NCI-H82 (cell line): ENCODE measurements around the gene CXorf66.
"Not testable (repeated sequence)": the region's sequence is repeated elsewhere in the genome, so short reads cannot be mapped to it uniquely, and the experiment has no call there.

Source experiments
- DNase-seq: peaks from one replicate; lab custom pipeline; 2025; lab: John Stamatoyannopoulos, UW

Gene CXorf66

DNA sequence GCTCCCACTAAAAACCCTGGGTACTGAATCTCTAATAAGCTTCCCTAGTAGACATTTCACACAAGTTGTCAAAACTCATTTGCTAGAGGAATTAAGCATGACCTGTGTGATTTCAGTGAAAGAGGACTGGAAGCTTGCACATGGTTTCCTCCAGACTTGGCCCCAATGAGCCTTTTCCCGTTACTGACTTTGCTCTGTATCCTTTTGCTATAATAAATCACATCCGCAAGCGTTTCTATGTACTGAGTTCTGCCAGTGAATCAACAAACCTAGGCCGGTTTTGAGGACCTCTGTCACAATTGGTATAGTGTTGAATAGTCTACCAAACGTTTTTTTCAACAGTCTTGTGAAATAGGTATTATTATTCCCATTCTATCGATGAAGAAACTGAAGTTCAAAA lies 40.6 kb downstream of the CXorf66 start:
- no peak for DNase-seq

DNA sequence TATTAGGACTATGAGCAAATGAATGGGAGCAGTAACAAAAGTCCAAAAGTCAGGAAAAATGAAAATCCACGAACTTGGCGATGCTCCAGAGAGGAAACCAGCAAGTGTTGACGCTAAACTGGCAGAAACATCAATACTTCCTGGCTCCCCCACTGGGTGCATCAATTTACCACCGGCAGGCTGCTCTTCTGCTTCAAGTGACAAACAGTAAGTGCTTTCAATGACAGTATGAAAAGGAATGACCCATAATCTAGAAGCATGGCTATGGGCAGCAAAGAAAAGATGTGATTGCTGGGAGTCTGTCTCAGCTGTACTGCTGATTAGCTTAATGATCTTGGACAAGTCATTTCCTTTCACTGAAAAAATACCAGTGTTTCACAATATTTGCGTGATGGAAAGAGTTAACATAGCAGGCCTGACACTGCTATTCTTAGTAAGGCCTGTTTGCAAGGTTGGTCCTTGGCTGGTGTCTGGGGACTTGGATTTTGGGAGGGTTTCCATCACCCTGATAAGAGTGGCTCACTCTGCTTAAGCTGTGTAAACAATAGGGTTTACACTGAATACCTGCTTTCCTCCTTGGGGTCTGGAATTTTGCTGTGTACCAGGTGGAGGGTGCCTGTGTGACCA lies 41.1 kb downstream of the CXorf66 start:
- peak; percentile 19 for DNase-seq

DNA sequence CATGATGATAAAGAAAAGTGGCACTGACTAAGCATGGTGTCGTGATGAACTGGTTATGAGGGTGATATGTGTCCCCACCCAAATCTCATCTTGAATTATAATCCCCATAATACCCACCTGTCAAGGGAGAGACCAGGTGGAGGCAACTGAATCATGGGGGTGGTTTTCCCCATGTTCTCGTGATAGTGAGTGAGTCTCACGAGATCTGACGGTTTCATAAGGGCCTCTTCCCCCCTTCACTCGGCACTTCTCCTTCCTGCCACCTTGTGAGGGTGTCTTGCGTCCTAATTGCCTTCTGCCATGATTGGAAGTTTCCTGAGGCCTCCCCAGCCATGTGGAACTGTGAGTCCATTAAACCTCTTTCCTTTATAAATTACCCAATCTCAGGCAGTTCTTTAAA lies 44.2 kb downstream of the CXorf66 start:
- DNase-seq, result not testable (repeated sequence)

DNA sequence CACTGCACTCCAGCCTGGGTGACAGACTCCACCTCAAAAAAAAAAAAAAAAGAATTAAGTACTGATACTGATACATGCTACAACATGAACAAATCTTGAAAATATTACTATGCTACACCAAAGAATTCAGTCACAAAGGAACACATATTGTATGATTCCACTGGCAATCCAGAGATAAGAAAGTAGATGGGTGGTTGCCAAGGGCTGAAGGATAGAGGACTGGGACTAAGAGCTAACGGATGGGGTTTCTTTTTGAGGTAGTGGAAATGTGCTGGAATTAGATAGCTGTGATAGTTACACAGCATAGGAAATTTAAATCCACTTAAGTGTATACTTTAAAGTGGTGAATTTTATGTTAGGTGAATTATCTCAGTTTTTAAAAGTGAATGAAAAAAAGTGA lies 45.0 kb downstream of the CXorf66 start:
- DNase-seq, result no peak

DNA sequence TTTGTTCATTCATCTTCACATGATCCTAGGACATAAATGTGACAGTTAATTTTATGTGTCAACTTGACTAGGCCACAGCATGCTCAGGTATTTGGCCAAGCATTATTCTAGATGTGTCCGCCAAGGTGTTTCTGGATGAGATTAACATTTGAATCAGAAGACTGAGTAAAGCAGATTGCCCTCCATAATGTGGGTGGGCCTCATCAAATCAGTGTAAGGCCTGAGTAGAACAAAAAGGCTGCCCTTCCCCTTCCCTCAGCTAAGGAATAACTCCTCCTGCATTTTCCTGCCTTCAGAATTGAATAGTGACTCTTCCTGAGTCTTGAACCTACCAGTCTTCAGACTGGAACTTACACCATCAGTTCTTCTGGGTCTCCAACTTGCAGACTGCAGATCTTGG lies 50.9 kb downstream of the CXorf66 start:
- no peak for DNase-seq

DNA sequence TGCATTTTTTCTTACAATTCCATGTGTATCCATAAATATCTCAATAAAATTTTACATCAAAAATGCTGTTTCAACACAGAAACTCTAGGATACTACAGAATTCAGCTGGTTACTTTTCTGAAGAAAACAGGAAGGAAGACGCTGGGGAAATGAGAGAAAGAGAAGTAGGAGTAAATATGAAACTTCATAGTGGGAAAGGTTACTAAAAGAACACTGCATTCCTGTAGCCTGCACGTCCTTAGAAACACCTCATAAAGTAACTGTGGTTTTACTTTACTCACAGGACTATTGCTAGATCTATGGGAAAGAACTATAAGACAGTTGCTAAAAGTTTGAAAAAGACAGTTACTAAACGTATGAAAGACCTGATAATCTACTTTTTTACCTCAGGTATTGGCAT lies 55.6 kb downstream of the CXorf66 start:
- DNase-seq, result no peak

DNA sequence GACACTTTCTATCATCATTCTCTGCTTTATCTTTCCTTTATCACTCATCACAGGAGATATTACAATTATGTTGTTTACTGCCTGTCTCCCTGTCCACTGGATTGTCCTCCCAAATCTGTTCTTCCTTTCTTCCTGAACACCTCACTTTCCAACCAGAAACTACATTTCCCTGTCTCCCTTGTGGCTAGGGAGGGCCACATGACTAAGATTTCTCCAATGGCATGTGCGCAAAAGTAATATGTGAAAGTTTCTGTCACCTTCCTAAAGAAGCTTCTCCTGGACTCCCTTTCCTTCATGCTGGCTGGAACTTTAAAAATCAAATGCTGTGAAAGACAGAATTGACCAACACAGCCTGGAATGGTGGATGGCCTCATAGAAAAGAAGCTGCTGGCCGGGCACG lies 58.2 kb downstream of the CXorf66 start:
- no peak for DNase-seq

DNA sequence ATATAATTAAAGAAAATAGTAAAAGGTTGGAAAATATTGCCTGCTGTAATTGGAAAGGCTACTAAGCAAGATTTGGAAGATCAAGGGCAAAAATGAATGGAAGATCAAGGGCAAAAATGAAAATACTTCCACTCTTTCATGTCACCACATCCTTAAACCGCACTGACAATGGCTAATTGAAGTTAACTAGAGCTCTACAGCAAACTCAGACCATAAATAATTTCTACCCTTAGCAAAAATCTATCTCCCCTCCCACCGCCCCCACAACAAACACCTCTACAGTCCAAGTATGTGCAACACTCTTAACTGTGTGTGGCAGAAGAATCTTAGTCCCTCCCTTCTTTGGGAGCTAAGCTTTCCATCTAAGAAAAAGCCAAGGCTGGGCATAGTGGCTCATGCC lies 59.6 kb downstream of the CXorf66 start:
- DNase-seq, result no peak
